ENCODE data around the gene KCNRG.

DNA sequence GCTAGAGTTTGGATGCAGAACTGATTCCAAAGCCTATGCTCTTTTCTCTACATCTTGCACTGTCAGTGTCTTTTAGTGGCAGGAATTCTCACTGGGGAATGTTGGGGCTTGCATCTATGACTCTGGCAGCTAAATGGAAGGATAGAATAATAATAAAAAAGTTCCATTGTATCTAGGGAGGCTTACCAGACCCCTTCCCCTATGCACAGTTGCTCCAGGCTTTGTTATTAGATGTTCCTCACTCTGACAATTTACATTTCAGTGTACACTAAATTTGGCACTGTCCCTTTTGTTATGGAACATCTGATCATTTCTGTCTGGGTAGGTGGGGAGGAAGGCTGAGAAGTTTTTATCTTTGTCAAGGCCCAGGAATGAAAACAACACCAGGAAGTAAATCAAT lies 22.1 kb upstream of the KCNRG start:
- TF ChIP-seq REST (IDR thresholded peaks at IDR 0.05; ENCODE audit: low read depth), result no peak
- TF ChIP-seq NFIC (IDR thresholded peaks at IDR 0.05), result no peak
- TF ChIP-seq YY1 (IDR thresholded peaks at IDR 0.05; ENCODE audit: low read depth), result no peak
- no peak for TF ChIP-seq FOXM1 (IDR thresholded peaks at IDR 0.05; ENCODE audit: borderline replicate concordance, low read depth)
- TF ChIP-seq TAF1 (IDR thresholded peaks at IDR 0.05; ENCODE audit: low read depth), result no peak
- TF ChIP-seq RAD21 (IDR thresholded peaks at IDR 0.05; ENCODE audit: low read depth), result no peak
- TF ChIP-seq ZBTB7A (IDR thresholded peaks at IDR 0.05; ENCODE audit: low read depth), result no peak
- no peak for TF ChIP-seq EP300 (IDR thresholded peaks at IDR 0.05; ENCODE audit: borderline replicate concordance)
- no peak for TF ChIP-seq CEBPB (IDR thresholded peaks at IDR 0.05)
- no peak for TF ChIP-seq EGR1 (IDR thresholded peaks at IDR 0.05)
- no peak for TF ChIP-seq MAX (IDR thresholded peaks at IDR 0.05)
- no peak for TF ChIP-seq TEAD4 (IDR thresholded peaks at IDR 0.05)
- TF ChIP-seq TCF12 (IDR thresholded peaks at IDR 0.05; ENCODE audit: low read depth), result no peak
